Nephron progenitor cell (in vitro differentiated cells): ENCODE measurements around the gene SLC17A7.
"Not testable (repeated sequence)": the region's sequence is repeated elsewhere in the genome, so short reads cannot be mapped to it uniquely, and the experiment has no call there.

Experiments used
- DNase-seq: peaks from one replicate; pipeline ENCODE4 v3.0.0; 2021
- H3K27ac Mint-ChIP-seq: 2 replicates; pipeline ENCODE4 v1.8.0; 2021; ENCODE audit warnings: mild to moderate bottlenecking, moderate library complexity, mixed read lengths
- H3K27me3 Mint-ChIP-seq: 2 replicates; pipeline ENCODE4 v1.8.0; 2021; ENCODE audit warnings: mild to moderate bottlenecking, low read depth, mixed read lengths; ENCODE audit not compliant: poor library complexity
- H3K36me3 Mint-ChIP-seq: 2 replicates; pipeline ENCODE4 v1.8.0; 2021; ENCODE audit warnings: low read depth, mixed read lengths
- H3K4me1 Mint-ChIP-seq: 2 replicates; pipeline ENCODE4 v1.8.0; 2021; ENCODE audit warnings: mixed read lengths
- H3K4me3 Mint-ChIP-seq: 2 replicates; pipeline ENCODE4 v1.8.0; 2021; ENCODE audit warnings: mild to moderate bottlenecking, moderate library complexity, mixed read lengths
- H3K9me3 Mint-ChIP-seq: 2 replicates; pipeline ENCODE4 v1.8.0; 2021; ENCODE audit warnings: mild to moderate bottlenecking, moderate library complexity, mixed read lengths
- TF ChIP-seq, protein P1 (sequence below): fragments of 200-600 bp; sonication (generic); IDR thresholded peaks from 2 replicates; pipeline ENCODE4 v1.5.0; 2021; ENCODE audit warnings: antibody characterized with exemption

SLC17A7 gene

DNA sequence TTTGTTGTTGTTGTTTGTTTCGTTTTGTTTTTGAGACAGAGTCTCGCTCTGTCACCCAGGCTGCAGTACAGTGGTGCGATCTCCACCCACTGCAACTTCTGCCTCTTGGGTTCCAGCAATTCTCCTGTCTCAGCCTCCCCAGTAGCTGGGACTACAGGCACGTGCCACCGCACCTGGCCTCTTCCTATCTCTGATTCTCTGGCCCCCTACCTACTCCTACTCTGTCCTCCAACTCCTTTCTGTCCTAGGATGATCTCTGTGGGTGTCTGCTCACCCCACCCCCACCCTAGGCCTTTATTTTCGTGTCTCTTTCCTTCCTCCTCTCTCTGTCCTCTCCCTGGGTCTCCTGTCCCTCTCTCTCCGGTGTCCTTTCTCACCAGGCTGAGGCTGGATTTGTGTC lies 9.1 kb upstream of the SLC17A7 start:
- H3K4me1 Mint-ChIP-seq = peaks cover 50% of the 10 kb centered on the region
- H3K36me3 Mint-ChIP-seq = peaks cover 45% of the 10 kb centered on the region
- no peak overlapping the region for H3K27ac Mint-ChIP-seq
- no peaks in the 10 kb centered on the region for H3K9me3 Mint-ChIP-seq
- DNase-seq = no peak
- TF ChIP-seq, protein P1, sequence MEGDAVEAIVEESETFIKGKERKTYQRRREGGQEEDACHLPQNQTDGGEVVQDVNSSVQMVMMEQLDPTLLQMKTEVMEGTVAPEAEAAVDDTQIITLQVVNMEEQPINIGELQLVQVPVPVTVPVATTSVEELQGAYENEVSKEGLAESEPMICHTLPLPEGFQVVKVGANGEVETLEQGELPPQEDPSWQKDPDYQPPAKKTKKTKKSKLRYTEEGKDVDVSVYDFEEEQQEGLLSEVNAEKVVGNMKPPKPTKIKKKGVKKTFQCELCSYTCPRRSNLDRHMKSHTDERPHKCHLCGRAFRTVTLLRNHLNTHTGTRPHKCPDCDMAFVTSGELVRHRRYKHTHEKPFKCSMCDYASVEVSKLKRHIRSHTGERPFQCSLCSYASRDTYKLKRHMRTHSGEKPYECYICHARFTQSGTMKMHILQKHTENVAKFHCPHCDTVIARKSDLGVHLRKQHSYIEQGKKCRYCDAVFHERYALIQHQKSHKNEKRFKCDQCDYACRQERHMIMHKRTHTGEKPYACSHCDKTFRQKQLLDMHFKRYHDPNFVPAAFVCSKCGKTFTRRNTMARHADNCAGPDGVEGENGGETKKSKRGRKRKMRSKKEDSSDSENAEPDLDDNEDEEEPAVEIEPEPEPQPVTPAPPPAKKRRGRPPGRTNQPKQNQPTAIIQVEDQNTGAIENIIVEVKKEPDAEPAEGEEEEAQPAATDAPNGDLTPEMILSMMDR = no peak
- peak overlapping the region; percentile 96 for H3K4me3 Mint-ChIP-seq
- H3K27me3 Mint-ChIP-seq = peaks cover 7% of the 10 kb centered on the region

DNA sequence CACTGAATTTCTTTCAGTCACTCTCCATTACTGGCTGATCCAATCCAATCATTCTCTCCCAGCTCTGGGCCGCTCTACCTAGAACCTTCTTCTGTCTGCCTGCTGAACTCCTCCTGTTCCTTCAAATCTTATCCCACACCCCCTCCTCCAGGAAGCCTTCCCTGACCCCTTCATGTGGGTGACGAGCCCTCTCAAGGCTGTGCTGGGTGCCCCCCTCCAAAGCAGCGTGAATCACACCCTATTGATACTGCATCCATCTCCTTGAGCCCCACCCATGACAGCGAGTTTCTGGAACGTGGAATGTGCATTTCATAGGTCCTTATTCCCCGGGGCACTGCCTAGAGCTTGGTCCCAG lies 7.1 kb upstream of the SLC17A7 start:
- H3K27ac Mint-ChIP-seq = peak overlapping the region; percentile 76
- TF ChIP-seq, protein P1 = no peak
- no peak for DNase-seq
- H3K4me3 Mint-ChIP-seq = peak overlapping the region; percentile 76
- no peaks in the 10 kb centered on the region for H3K9me3 Mint-ChIP-seq
- peaks cover 45% of the 10 kb centered on the region for H3K36me3 Mint-ChIP-seq
- peaks cover 39% of the 10 kb centered on the region for H3K4me1 Mint-ChIP-seq
- peaks cover 4% of the 10 kb centered on the region for H3K27me3 Mint-ChIP-seq

DNA sequence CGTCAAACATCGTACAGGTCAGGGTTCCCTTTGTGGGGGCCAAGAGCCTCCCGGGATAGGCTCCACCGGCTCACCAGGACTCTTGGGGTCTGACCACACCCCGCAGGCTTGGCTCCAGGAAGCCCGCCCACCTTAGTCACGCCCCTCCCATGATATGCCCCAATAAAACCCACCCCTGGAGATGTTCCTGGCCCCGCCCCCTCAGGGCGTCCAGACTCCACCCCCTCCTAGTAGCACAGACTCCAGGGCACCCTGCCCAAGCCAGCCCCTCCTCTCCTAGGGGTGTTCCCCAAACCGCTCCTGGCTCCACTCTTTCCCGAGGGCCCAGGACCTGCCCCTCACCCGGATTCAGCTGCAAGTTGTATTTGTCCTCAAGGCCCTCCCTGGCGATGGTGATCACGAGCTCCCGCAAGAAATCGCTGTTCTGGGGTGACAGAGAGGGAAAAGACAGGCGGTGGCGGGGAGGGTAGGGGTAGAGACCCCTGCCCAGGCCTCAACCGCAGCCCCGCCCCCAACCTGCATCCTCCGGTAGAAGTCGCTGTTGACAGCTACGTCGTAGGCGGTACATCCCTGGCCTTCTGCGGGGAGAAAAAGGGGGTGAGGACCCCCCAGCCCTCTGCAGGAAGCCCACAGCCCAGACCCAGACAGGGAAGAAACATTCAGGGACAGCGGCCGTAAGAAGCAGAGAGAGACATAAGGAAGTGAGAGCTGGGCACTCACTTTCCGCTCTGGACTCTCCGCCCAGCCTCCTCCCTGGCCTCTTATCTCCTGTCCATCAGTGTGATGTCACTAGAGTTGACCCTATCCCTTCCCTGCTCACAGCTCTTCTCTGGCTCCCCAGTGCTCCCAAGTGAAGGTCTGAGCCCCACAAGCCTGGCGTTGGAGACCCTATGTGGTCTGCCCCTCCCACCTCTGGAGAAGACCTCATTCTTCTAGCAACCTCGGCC lies 6.4 kb upstream of the SLC17A7 start:
- Mint-ChIP-seq H3K4me3 (no peak overlapping the region), H3K27me3 (peaks cover 3% of the 10 kb centered on the region), H3K36me3 (peaks cover 45% of the 10 kb centered on the region), H3K4me1 (peaks cover 39% of the 10 kb centered on the region), H3K27ac (no peak overlapping the region), H3K9me3 (no peaks in the 10 kb centered on the region)
- TF ChIP-seq, protein P1 = no peak
- DNase-seq = peak; percentile 51

DNA sequence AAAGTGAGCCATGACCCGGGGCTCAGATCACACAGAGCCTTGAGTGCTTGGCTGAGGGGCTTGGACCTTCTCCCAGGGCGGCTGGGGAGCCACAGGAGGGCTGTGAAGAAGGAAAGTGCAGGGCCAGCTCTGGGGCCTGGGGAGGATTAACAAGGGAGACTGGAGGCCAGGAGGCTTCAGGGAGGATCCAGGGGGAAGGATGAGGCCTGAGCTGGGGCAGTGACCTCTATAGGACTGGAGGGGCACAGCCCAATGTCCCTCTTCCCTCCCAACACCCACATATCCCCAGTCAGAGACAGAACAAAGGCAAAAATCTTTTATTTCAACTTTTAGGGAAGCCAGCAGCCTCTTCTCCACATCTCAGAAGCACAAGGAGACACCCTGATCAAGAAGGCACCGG lies 4.7 kb upstream of the SLC17A7 start:
- peaks cover 41% of the 10 kb centered on the region for H3K36me3 Mint-ChIP-seq
- H3K4me3 Mint-ChIP-seq = no peak overlapping the region
- peaks cover 19% of the 10 kb centered on the region for H3K27me3 Mint-ChIP-seq
- TF ChIP-seq, protein P1 = no peak
- peaks cover 43% of the 10 kb centered on the region for H3K4me1 Mint-ChIP-seq
- DNase-seq = no peak
- H3K27ac Mint-ChIP-seq = peak overlapping the region; percentile 87
- no peaks in the 10 kb centered on the region for H3K9me3 Mint-ChIP-seq

DNA sequence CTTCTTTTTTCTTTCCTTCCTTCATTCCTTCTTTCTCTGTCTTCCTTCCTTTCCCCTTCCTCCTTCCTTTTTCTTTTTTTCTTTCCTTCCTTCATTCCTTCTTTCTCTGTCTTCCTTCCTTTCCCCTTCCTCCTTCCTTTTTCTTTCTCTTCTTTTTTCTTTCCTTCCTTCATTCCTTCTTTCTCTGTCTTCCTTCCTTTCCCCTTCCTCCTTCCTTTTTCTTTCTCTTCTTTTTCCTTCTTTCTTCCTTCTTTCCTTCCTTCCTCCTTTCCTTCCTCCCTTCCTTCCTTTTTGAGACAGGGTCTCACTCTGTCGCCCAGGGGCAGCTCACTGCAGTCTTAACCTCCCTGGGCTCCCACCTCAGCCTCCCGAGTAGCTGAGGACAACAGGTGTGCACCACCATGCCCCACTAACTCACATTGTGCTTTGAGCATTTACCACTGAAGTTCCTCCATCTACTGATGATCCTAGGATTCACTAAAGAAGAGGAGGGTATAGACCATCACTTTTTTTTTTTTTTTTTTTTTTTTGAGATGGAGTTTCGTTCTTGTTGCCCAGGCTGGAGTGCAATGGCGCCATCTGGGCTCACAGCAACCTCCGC lies 2.9 kb upstream of the SLC17A7 start:
- H3K4me3 Mint-ChIP-seq = peak overlapping the region; percentile 82
- H3K9me3 Mint-ChIP-seq, DNase-seq, H3K27ac Mint-ChIP-seq: not testable (repeated sequence)
- H3K4me1 Mint-ChIP-seq = peaks cover 43% of the 10 kb centered on the region
- H3K36me3 Mint-ChIP-seq = peaks cover 25% of the 10 kb centered on the region
- peaks cover 37% of the 10 kb centered on the region for H3K27me3 Mint-ChIP-seq

DNA sequence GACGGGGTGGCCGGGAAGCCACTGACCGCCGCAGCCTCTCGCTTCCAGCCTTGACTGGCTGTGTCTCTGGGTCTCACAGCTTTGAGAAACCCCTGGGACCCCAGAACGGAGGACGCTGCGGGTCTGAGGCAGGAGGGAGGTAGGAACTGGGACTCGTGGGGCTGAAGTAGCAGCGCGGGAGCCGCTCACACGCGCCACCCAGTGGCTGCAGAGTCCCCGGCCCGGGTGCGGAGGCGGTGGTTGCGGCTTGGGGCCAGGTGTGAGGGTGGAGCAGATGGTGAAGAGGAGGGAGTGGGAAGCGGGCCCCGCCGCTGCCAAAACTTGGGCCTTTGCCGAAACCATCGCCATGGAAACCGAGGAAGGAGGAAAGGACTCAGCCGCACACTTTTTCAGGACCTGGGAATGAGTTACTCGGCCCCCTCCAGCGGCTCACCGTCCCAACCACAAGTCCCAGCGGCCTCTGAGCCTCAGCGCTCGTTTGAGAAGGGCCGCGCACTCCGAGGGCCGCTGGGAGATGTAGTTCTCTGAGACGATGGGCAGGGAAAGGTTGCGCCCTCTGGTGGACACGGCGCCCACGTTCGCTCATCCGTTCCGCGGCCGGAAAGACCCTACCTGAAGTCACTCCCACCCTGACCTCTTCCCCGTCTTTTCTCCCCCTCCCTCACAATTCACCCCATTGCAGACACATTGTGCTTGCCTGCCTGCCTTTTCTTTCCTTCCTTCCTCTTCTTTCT lies 2.2 kb upstream of the SLC17A7 start:
- Mint-ChIP-seq H3K9me3 (no peaks in the 10 kb centered on the region), H3K27me3 (peaks cover 43% of the 10 kb centered on the region), H3K4me1 (peaks cover 43% of the 10 kb centered on the region), H3K4me3 (peak overlapping the region; percentile 82), H3K27ac (no peak overlapping the region), H3K36me3 (peaks cover 18% of the 10 kb centered on the region)
- TF ChIP-seq, protein P1 = peak; percentile 80
- DNase-seq = peak; percentile 96
